GM18861 (cell line): ENCODE results near the gene A1CF.

Experiments
- ATAC-seq: cut with Tn5 transposase; IDR thresholded peaks from one replicate; pipeline ENCODE4 v1.9.1; 2021; ENCODE audit not compliant: unreplicated experiment

Gene A1CF

DNA sequence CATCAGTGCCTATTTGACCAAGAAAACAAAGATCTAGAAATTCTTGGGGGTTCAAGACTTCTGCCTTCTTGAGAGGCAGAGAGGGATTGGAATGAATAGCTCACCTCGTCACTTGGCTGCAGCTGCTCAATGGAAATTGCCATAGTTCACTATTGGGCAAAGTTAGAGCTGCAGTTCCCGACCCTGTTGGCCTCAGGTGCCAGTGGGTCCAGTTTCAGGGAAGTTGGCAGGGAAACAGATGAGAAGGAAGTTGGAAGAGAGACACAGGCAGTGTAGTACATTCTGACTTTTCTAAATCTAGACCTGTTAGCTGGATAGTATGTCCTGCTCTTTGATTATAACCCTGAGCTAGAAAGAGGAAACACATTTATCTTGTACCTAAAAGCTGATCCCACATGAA is 19.1 kb downstream of the A1CF start:
- ATAC-seq: no peak

DNA sequence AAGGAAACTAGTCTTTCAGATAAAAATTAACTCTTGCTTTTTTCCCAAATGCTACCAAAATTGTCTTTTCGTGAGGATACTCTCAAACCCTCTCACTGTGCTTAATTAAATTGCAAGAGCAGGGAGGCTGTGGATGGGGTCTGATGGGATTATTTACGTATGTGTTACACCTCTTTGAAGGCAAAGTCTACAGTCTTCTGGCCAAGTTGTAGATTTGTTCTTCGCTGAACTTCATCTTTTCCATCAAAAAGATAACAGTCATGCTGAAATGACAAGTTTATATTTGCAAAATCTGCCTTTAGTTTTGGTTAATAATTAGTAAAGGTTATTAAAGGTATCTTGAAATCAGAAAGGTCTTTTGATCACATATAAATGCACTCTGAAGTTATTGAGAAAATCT is 22.7 kb downstream of the A1CF start:
- no peak for ATAC-seq

DNA sequence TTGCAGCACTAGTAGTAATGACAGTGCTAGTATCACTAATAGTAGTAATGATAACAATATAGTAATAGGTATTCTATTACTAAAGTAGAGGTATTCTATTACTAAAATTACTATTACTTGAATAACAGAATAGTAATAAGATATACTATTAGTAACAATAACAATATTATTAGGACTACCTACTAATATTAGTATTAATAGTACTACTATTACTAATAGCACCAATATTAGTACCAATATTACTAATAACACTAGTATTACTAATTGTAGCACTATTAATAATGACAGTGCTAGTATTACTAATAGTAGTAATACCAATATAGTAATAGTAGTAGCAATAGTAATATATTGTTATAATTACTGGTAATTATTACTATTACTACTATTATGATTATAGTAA is 24.1 kb downstream of the A1CF start:
- no peak for ATAC-seq

DNA sequence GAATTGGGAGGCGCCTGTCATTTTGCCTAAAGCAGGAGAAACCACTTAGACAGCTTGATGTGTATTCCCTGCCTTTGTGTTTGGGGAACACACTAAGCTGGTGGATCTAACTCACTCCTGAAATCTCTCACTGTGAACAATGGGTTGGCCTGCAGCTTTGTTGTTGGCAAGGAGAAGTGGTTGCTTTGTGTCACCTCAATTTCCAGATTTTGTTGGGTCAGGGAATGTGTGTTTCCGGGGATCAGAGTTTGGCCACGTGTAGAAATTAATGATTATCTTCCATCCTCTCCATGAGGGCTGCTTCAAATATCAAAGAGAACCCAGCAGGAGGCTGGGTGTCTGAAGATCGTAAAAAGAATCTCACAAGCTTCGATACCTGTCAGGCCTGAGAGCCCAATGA is 27.8 kb downstream of the A1CF start:
- ATAC-seq: no peak

DNA sequence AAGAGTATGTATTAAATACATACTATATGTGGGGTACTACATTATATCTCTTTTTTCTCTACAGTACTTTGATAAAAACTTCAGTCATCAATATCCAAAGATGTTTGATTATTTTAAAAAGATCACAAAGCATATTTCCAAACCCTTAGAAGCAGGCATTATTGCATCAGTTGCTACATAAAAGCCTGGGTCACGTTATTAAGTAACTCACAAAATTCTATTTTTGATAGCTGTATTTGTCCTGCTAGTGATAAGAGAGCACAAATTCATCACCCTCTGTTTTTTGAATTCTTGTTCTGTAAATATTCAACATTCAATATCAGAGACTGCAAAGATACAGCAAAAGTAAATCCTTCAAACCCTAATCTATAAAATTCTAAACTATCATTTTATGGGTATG is 30.0 kb downstream of the A1CF start:
- ATAC-seq: no peak

DNA sequence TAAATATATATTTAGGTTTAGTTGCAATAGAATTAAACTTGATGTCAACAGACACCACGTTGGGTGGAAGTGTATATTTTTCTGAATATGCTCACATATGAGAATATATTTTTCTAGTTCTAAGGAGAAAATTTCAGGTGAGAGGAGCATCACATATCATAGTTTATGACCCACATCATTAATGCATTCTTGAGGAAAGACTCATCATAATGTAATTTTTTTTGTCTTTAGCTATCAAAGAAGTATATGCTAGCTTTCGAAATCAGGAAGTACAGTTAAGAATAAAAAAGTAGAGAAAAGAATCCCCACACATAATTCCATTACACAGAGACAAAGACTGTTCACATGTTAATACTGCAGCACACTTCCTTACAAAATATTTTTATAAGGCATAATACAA is 30.4 kb downstream of the A1CF start:
- ATAC-seq: no peak

DNA sequence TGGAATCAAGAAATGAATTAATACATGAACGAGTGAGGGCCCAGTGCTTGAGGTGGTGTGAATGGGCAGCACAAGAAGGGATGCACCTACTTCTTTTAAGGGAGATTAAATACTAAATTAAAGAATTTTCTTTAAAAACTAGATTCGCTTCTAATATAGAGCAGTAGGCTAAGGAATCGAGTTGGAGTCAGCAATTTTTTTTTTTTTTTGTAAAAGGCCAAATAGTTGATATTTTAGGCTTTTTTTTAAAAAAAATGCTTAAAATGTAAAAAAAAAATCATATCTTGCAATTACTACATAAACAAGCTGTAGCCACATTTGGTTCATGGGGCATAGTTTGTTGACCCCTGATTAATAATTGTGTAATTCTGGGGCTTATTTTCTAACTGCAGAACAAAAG is 31.9 kb downstream of the A1CF start:
- no peak for ATAC-seq

DNA sequence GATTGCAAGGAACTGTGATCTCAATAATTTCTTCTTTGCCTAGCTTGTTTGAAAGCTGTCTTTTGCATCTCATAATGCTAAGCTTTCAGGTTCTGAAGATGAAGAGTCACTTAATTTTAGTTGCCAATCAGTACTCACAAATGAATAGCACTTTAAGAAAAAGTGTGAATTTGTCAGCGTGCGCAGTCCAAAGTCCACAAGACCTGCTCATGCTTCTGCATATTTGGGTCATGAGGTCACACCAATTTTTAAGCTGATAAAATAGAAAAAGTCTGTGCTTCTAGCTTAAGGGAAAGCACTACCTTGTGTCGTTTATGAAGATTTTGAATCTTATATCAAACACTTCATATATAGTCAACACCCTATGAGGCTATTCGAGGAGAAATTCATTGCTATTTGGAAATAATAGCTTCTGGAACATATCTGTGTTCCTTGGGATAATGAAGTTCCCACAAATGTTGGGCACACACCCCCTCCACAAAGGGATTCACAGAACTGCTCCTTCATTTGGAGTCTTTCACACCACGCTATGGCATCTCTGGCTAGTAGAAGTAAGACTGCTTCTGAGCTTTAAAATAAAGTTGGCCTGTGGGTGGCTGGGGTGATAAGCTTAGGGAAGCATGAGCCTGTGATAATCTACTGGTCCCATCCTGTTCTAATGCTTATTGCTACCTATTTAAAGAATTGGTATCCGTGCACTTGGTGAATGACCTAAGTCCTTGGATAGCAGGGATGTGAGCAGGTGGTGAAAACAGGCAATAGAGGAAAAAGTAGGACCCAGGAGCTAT is 33.3 kb downstream of the A1CF start:
- ATAC-seq: no peak

DNA sequence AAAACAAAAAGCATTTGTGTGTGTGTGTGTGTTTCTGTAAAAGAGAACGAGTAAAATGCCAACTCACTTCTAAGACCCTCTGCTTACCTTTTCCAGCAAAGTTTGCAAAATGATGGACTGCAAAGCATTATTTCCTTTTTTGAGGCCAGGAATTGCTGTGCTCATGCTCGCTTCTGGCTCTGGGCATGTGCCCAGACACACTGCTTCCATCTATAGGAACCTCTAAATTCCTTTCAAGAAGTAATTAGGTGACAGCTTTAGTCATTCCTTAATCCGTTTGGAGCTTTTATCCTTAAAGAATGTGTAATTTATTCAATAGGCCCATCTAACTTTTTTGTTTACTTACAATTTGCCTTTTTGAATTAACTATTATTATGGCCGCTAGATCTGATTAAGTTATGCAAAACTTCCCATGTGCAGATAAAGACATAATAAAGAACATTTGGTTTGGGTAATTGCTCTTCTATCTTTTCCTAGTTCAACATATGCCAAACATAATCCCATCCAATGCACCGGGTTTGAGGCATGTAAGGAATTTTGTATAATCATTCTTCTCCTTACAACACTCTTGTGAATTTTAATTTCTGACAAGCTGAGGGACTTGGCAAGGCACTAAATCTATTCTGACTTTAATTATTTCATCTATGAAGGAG is 34.7 kb downstream of the A1CF start:
- ATAC-seq: no peak

DNA sequence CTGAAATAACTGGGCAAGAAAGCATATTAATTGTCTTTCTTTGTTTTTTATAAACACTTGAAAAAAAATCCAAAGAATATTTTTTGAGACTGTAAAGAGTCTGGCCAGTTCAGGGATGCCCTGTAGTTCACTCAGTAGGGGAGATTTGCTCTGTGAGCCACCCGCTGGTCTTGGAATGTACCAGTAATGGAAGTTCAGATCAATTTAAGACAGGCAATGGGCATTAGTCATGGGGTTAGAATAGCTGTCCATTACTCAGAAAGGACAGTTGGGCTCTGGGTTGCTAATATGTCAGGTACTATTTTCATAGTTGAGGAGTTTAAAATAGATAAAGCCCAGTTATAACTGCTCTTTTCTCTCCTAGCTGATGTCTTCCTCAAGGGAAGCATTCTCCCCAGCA is 38.7 kb downstream of the A1CF start:
- ATAC-seq: no peak

DNA sequence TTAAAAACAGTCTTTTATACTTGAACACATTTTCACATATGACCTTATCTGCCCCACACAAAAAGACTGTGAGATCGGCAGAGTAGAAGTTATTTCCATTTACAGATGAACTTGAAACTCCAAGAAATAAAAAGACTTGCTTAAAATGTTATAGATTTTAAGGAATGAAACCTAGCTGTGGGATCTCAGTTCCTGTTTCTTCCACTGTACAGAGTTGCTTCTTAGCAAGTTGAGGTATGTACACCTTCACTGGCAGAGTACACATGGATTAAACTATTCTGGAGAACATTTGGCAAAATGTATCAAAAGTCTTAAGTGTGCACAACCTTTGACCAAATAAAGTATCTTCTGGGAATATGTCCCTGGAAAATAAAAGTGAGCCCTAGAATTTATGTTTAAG is 48.3 kb downstream of the A1CF start:
- ATAC-seq: no peak

DNA sequence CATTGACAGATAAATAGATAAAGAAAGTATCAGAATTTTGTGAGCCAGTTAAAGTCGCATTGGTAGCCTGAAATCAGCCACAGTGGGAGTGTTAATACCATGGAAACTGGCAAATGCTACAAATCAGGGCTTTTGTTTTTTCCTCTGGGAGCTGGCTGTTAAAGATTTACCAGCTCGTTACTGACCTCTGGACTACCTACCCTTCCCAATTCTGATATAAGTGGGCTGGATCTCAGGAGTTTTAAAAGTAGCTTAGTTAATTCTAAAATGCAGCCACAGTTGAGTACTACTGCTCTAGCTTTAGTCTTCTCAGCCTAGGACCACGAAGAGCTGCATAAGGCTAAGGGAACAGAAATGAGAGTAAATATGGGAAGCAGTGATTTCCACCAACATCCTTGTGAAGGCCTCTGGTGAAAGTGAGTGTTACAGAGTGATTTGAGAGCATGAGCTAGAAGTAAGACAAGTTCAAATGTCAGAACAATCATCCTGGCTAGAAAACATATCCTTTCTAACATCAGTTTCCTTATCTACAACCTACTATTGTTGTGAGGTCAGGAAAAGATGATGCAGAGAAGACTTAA is 53.2 kb downstream of the A1CF start:
- no peak for ATAC-seq

DNA sequence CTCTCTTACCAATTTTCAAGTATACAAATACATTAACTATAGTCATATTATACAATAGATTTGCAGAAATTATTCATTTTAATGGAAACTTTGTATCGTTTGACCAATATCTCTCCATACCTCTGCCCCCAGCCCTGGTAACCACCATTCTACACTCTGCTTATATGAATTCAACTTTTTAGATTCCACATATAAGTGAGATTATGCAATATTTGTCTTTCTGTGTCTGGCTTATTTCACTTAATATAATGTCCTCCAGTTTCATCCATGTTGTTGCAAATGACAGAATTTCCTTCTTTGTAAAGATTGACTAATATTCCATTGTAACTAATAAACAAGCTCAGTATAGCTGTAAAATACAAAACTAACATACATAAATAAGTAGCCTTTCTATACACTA is 55.4 kb downstream of the A1CF start:
- ATAC-seq: no peak

DNA sequence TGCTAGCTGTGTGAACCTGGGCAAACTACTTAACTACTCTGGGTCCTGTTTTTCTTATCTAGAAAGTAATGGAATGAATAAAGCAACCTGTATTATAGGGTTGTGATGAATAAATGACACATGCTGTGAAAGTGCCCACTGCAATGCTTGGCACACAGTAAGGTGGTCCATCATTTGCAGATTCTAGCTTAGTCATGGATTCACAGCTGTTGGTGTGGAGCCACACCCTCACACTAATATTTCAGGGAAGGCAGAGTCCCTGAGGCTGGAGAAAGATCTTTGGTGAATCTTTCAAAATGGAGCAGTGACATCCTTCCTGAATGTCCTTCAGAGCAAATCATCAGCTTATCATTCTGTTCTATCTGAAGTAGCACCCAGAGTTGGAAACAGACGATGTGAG is 60.6 kb downstream of the A1CF start:
- no peak for ATAC-seq

DNA sequence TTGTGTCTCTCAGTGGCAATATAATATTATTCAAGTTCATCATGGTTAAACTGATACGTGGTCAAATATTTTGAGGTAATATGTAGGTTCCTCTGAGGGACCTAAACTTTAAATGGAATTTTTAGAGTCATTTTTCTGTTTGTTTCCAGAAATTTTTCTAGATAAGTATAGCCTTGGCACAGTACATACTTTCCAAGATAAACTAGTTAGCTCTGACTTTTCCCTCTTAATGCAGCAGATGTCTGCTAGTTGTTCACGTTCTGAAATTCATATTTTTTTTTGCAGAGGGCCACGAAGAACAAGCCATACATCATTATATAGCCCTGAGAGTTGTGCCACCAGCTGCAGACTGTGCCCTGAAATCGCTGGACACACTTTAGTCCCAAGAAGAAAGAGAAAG is 61.6 kb downstream of the A1CF start:
- no peak for ATAC-seq

DNA sequence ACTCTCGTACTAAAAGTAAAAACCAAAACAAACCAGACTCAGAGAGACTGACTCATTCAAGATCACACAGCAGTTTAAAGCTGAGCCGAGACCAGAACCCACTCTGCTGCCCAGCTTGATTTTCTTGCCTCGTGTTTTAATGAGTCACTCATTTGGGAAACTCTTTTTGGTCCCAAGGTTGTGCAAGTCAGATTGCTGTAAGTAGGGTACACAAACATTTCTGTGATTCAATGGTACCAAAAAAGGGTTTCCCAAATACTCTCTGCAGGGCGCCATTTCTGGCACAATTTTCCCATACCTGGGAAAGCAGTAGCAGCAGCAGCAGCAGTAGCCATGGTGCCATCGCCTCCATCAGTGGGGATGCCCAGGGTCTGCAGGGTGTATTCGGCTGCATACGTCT is 75.8 kb downstream of the A1CF start:
- ATAC-seq: no peak

DNA sequence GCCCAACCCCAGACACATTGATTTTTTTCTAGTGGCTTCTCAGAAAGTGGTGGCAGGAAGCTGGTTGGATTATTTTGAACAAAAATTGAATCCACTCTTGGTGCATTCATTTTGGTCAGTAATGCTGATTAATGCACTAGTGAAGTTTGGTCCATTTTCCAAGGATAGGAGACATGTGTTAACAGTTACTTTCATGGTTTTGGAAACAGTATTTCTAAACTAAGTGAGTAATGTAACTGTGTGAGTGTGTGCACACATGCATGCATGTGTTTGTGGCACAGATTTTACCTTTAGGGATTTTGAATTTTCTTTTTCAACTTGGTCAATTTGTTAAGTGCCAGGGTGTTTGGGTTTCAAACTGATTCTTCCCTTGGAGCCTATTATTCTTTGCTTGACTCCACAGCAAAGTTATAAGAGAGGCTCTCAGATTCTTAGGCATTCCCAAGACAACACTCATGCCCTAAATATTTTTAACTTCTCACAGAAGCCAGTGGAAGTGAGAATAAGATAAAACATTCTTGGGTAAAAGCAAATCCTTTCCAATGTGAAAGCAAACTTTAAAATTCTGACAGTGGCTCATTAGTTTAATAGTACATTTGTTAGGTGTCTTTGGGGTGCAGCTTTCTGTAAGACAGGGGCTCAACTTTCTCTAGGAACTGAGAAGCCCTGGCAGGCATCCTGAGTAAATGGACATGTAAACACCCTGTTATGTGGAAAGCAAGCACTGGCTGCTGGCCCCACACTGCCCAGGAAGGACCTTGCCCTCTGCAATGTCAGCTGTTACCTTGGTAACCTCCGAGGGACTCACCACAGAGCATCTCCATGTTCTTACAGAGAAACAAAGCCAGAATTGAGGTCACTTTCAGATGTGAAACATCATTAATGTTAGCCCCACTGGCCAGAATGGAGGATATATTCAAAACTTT is 77.3 kb downstream of the A1CF start:
- no peak for ATAC-seq

DNA sequence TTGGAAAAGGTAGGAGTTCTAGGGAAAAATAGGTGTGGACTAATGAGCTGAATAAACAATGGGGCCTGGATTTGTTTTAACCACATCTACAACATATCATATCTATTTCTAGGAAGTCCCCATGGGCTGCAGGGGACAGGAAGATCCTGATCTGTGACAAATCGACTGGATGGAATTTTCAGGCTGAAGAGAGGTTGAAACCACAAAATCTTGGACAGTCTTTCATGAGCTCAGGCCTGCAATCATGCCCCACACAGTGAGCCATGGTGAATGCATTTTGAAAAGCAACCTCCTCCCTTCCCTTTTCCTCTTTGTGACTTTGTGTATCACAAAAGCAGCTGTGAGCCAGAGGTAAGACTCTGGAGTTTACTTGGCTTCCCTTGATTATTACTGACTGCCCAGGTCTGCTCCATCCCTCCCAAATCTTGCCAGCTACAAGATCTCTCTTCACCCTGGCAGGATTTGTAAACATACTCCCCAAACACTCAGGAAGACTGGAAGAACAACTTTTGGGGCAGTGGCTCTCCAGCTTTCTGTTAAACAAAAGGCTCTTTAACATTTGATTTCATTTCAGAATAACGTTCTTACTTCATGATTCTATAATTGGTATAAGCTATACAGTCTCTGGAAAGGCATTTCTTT is 79.3 kb downstream of the A1CF start:
- no peak for ATAC-seq

DNA sequence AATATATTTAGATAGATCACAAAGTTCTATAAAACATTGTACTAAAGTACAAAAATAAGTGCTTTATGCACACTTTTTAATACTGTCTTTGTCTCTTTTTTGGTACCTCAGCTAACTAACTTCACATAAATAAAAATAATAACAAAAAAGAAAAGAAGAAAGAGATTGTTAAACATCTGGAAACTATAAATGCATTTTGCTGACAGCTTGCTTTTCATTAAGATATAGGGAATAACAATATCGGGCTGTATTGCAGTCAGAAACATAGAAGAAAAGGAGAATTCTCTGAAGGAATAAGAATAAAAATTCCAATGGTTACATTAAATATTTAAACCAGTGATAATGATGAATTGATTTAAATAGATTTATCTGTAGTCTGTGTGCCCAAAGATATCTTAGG is 85.8 kb downstream of the A1CF start:
- no peak for ATAC-seq

DNA sequence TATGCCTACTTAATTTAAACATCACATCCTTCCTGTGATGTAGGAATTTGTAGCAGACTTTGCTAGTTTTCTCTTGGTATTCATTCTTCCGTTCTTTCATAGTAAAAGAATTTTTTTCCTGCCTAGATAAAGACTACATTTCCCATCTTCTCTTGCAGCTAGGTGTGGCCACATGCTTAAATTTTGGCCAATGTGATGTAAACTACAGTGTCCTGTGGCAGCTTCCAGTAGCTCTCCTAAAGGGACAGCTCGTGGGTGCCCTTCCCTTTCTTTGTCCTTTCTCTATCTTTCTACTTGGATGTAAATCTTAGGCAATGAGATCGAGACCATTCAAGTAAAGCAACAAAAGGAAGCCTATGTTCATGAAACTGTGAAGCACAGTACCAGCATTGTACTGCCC is 87.1 kb downstream of the A1CF start:
- no peak for ATAC-seq

DNA sequence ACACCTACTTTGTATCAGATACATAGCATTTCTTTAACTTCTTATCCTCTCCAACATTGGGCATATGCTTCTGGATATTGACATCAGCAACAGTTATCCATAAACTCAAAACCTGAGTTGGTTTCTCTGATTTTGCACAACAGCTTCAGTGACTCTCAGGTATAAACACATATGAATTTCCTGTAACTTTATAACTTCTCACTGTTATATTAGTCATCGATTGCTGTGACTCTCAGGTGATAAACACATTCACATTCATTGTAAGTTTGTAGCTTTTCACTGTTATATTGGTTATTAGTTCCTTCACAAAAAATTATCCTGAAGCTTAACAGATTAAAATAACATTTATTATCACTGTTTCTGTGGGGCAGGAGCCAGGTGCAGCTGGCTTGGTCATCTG is 88.7 kb downstream of the A1CF start:
- ATAC-seq: no peak
